HT-29 (cell line): ENCODE measurements around the gene ZNF774. TPM values are rescaled to one million over a fixed set of nuclear protein-coding genes. Genes with fewer than 3 reads are reported as not detected.
"Not testable (repeated sequence)": the region's sequence is repeated elsewhere in the genome, so short reads cannot be mapped to it uniquely, and the experiment has no call there.

Source experiments
- DNase-seq: peaks from one replicate; pipeline ENCODE4 v3.0.0-alpha.2; 2015; ENCODE audit warnings: low spot score
- total RNA-seq: library from RNA; depleted of rRNA; stranded (reverse); fragments of >200 nt; shearing (Covaris generic); gene quantifications from 2 replicates; pipeline ENCODE4 v1.2.3, GENCODE V29; 2014

Gene ZNF774
- total RNA-seq, 1 experiment from 2014 or later: 2.5 TPM

GRCh38 chr15:90345857-90346256 is 6.2 kb upstream of the ZNF774 start:
- DNase-seq: no peak

- not testable (repeated sequence) for DNase-seq
These were observed 4.5 kb upstream of the ZNF774 start for GRCh38 chr15:90347431-90348065.

- DNase-seq: no peak
These were observed 3.6 kb upstream of the ZNF774 start for GRCh38 chr15:90348456-90348855.

- no peak for DNase-seq
These were observed 3.0 kb upstream of the ZNF774 start for GRCh38 chr15:90349072-90349471.

GRCh38 chr15:90349821-90350220 is 2.3 kb upstream of the ZNF774 start:
- no peak for DNase-seq

- DNase-seq: no peak
These were observed 491 bp upstream of the ZNF774 start for GRCh38 chr15:90351479-90352106.

- DNase-seq: no peak
These were observed 2.9 kb downstream of the ZNF774 start for GRCh38 chr15:90354986-90355385.

- no peak for DNase-seq
These were observed 6.3 kb downstream of the ZNF774 start for GRCh38 chr15:90358124-90359033.

- DNase-seq: no peak
These were observed 8.7 kb downstream of the ZNF774 start for GRCh38 chr15:90360746-90361145.

GRCh38 chr15:90362936-90363212 is 10.8 kb downstream of the ZNF774 start:
- no peak for DNase-seq

GRCh38 chr15:90364251-90364650 is 12.2 kb downstream of the ZNF774 start:
- DNase-seq: no peak

GRCh38 chr15:90365414-90366055 is 13.5 kb downstream of the ZNF774 start:
- DNase-seq: no peak

GRCh38 chr15:90367576-90367975 is 15.5 kb downstream of the ZNF774 start:
- no peak for DNase-seq

GRCh38 chr15:90375071-90375470 is 23.0 kb downstream of the ZNF774 start:
- DNase-seq: no peak

GRCh38 chr15:90376789-90377188 is 24.7 kb downstream of the ZNF774 start:
- DNase-seq: no peak

GRCh38 chr15:90379263-90379662 is 27.2 kb downstream of the ZNF774 start:
- DNase-seq: no peak

GRCh38 chr15:90381515-90381914 is 29.4 kb downstream of the ZNF774 start:
- no peak for DNase-seq

GRCh38 chr15:90382320-90382719 is 30.2 kb downstream of the ZNF774 start:
- DNase-seq: no peak

GRCh38 chr15:90386221-90386620 is 34.1 kb downstream of the ZNF774 start:
- no peak for DNase-seq

GRCh38 chr15:90387534-90388461 is 35.7 kb downstream of the ZNF774 start, which contains the start of gene IQGAP1:
Gene IQGAP1, plus strand, starts transcription at chr15:90388242. Its CDS starts 100 bp downstream, at chr15:90388342.
- DNase-seq: peak; percentile 98
